Activated CD4-positive, CD25-positive, alpha-beta regulatory T cell treated with anti-CD3 and anti-CD28 coated beads, Interleukin-2, amount 50 U/mL, for 24 hours (primary cell): ENCODE measurements around the gene PPP1R9B.

Experiments
- ATAC-seq, 2 donors: fragments of 150-1000 bp; cut with Tn5 transposase; one replicate each; pipeline ENCODE4 v1.10.0; 2021; ENCODE audit warnings: mild to moderate bottlenecking in 1 of 2, moderate library complexity in 1 of 2

The PPP1R9B gene, protein sequence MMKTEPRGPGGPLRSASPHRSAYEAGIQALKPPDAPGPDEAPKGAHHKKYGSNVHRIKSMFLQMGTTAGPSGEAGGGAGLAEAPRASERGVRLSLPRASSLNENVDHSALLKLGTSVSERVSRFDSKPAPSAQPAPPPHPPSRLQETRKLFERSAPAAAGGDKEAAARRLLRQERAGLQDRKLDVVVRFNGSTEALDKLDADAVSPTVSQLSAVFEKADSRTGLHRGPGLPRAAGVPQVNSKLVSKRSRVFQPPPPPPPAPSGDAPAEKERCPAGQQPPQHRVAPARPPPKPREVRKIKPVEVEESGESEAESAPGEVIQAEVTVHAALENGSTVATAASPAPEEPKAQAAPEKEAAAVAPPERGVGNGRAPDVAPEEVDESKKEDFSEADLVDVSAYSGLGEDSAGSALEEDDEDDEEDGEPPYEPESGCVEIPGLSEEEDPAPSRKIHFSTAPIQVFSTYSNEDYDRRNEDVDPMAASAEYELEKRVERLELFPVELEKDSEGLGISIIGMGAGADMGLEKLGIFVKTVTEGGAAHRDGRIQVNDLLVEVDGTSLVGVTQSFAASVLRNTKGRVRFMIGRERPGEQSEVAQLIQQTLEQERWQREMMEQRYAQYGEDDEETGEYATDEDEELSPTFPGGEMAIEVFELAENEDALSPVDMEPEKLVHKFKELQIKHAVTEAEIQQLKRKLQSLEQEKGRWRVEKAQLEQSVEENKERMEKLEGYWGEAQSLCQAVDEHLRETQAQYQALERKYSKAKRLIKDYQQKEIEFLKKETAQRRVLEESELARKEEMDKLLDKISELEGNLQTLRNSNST

DNA sequence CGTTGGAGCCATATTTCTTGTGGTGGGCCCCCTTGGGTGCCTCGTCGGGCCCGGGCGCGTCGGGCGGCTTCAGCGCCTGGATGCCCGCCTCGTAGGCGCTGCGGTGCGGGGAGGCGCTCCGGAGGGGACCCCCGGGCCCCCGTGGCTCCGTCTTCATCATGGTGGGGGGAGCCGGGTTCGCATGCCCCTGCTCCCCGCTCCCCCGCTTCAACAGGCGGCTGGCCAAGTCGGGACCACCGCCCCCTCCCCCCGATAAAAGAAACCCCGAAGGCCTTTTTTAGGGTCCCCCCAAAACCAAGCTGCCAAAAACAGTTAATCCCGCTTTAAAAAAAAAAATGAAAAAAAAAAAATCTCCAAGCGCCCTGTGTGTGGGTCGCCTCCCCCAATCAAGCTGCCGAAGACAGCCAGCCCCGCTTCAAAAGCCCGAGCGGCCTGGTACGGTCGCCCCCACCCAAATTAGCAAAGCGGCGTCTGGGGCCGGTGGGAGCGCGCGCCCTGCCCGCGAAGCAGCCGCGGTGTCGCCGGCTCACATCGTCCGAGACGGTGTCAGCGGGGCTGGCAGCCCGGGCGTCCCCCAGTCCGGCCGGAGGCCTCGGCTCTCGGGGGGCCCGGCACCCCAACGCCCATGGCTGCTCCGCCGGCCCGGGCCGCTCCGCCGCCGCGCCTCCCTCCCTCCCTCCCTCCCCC is at the start of gene PPP1R9B:
Gene PPP1R9B (minus strand): TSS at position 324 of the 687 bp plus-strand sequence. CDS start 164 bp downstream, at position 160.
- ATAC-seq = peak; percentile 1 to 8

DNA sequence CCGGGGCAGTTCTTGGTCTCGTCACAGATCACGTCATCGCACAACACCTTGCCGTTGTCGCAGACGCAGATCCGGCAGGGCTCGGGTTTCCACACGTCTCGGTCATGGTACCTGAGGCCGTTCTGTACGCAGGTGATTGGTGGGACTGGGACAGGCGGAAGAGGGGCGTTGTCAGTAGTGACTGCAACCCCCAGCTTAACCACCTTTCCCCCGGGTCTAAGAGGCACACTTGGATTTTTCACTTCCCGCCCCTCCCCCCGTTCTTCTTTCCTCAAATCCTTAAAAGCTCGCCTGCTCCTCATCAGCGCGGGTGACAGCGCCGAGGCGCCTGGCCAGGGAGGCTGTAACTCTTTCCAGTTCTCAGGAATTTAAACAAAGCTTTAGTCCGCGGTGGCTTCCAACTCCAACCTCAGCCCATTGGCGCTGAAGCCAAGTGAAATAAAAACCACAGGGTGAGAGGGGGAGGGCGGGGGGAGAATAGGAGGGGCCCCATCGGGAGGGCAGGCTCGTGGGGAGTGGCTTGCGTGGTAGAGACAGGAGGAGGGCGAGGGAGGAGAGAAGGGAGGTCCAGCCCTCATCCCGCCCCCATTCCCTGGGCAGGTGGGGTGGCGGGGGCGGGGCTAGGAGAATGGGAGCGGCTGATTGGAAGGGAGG is 49.5 kb upstream of the PPP1R9B start:
- peak; percentile 65 to 67 for ATAC-seq

DNA sequence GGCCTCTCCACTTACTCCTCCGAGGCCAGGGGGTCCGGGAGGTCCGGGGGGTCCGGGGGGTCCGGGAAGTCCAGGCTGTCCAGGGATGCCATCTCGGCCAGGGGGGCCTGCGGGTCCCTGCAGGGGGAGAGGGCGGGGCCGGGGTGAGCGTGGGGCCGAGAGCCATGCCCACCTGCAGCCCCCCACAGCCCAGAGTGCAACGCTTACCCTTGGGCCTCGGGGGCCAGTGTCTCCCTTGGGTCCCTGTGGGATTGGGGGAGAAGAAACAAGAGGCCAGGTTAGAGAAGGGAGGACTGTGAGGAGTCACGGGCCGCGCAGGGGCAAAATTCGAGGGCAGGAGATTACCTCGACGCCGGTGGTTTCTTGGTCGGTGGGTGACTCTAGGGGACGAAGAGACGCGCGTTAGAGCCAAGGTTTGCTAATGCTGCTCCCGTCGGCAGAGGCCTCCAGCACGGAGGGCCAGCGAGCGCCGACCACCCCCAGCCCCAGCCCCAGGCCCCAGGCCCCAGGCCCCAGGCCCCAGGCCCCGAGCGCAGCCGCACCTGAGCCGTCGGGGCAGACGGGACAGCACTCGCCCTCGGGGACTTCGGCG is 48.8 kb upstream of the PPP1R9B start:
- no peak for ATAC-seq

DNA sequence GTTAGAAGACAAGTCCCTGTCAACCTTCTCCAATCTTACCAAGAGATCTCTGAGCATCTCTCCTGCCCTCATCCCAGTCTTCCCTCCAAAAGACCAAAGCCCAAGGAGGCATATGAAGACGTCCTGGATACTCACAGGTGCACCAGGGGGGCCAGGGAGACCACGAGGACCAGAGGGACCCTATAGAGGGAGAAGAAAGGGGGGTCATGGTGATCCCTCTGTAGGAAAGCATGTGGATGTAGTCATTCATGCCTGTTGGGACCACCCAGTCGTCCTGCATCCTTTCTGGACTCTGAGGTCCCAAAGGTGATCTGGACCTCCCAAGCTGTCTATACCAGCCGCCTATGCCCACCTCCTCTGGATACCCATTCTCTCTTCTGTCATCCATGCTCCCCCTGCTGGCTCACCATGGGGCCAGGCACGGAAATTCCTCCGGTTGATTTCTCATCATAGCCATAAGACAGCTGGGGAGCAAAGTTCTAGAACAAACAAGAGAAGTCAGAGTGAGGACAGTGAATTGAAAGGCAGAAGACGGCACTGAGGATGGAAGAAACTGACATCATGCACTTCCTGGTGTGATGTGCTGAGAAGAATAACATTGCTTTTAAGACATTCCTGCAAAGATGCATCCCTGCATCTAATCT is 47.7 kb upstream of the PPP1R9B start:
- ATAC-seq = no peak

DNA sequence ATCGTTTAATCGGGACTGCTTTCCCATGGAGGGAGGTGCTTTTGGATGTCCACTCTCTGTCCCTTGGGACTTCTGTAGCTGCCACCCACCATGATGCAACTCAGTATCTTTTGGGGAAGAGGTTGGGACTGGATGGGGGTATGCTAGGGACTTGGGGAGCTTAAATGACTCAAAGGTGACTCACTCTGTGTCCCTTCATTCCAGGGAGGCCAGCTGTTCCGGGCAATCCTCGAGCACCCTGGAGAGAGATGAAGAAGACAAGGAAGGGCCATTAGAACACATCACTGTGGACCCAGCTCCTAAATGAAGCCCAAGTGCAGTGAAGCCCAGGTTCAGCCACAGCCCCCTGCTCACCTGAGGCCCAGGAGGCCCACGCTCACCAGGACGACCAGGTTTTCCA is 46.3 kb upstream of the PPP1R9B start:
- no peak for ATAC-seq

DNA sequence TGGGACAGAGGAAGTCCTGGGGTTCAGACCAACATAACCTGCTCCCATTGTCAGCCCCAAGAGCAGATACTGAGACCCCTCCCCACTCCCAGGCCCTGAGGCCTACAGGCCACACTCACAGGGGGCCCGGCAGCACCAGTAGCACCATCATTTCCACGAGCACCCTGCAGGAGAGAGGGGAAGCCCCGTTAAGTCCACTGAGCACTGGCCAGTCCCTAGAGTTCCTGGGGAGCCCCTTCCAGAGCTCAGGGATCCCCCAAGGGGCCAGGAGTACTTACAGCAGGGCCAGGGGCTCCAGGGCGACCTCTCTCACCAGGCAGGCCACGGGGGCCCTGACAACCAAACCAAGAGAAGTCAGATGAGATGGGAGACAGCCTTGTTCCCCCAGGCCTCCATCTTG is 45.6 kb upstream of the PPP1R9B start:
- no peak for ATAC-seq

DNA sequence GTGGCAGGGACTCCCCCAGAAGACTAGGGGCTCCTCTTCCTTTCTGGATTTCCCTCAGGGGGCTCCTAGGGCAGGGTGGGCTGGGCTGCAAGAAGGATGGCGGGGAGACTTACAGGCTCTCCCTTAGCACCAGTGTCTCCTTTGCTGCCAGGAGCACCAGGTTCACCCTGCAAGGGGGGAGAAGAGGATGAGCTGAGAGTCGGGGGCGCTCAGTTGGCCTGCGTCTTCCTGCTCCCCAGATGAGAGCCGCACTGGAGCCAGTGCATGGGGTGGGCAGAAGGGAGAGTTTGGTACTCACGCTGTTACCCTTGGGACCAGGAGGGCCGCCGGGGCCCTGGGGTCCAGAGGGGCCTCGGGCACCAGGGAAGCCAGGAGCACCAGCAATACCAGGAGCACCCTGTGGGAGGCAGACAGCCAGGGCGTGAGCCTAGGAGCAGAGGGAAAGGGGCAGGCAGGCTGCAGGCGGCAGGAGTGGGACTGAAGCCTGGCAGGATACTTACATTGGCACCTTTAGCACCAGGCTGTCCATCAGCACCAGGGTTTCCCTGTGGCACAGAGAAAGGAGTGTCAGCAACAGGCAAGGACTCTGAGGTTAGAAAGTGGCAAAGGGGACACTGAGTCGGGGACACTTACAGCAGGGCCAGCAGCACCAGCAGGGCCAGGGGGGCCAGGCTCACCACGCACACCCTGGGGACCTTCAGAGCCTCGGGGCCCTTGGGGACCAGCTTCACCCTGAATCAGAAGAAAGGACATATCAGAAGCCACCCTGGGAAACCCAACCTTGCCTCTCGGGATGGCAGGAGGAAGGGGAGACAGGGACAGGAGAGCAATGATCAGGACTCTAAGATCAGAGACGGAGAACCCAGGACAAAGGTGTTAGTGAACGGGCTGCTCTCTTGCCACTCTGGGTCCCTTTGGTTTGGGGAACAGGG is 44.7 kb upstream of the PPP1R9B start:
- no peak for ATAC-seq

DNA sequence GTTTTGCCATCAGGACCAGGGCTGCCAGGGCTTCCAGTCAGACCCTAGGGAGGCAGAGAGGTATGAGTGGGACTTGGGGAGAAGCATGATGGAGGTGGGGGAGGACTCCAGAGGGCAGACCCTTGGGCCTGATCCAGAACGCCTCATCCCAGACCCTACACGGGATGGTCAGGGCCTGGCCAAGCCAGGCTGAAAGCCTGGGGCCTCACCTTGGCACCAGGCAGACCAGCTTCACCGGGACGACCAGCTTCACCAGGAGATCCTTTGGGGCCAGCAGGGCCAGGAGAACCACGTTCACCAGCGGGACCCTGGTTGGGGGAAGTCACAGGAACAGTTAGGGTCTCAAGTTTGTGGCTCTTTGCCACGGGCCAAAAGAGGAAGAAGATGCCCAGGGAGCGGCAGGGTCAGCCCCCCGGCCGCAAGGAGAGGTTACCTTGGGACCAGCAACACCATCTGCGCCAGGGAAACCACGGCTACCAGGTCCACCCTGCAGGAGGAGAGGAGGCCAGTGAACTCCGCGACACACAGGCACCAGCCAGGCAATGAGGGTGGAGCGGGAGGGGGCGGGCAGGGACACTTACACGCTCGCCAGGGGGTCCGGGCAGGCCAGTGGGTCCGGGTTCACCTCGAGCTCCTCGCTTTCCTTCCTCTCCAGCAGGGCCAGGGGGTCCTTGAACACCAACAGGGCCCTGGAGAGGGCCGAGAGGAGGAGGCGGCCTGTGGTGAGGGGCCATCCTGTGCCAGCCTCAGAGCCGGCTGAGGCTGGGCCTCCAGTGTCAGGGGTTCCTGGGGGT is 43.9 kb upstream of the PPP1R9B start:
- ATAC-seq = no peak

DNA sequence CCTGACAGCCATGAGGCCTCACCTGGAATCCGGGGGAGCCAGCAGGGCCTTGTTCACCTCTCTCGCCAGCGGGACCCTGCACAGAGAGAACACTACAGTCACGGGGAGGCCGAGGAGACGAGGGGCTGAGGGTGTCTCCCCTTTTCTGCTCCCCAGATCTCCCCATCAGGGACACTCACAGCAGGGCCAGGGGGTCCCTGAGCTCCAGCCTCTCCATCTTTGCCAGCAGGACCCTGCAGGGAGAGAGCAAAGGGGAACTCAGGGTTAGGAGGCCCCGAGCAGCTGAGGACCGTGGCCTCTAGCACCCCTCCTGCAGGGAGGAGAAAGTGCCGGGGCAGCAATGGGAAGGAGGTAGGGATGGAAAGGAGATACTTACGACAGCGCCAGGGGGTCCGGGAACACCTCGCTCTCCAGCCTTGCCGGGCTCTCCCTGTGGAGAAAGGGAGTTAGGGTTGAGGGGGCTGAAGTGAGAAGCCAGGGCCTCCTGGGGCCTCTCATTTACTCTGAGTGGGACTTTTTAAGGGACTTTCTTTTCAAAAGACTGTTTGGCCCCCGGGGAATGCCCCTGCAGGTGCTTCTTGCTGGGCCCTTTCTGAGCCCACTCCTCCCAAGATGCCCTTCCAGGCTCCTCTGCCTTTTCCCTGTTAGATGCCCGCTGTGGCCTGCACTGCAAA is 42.3 kb upstream of the PPP1R9B start:
- peak in 1 of 2 donors; percentile 22 for ATAC-seq

DNA sequence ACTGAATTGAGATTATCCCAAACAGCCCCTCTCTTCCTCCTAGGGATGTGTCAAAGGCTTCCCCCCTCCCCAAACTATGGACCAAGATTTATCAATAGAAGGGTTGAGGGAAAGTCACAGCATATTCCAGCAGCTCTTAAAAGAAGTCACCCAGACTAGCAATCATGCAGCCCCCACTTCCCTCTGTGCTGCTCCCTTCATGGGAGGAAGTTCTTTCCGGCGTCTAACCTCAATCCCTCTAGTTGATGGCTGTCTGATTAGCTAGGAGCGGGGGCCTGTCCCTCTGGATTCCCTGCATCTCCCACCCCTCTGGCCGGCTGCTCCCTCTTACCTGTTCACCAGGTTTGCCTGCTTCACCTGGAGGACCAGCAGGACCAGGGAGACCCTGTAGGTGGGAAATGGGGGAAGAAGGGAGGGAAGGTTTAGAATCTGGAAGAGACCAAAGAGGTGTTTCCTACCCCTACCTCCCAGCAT is 41.7 kb upstream of the PPP1R9B start:
- ATAC-seq = no peak

DNA sequence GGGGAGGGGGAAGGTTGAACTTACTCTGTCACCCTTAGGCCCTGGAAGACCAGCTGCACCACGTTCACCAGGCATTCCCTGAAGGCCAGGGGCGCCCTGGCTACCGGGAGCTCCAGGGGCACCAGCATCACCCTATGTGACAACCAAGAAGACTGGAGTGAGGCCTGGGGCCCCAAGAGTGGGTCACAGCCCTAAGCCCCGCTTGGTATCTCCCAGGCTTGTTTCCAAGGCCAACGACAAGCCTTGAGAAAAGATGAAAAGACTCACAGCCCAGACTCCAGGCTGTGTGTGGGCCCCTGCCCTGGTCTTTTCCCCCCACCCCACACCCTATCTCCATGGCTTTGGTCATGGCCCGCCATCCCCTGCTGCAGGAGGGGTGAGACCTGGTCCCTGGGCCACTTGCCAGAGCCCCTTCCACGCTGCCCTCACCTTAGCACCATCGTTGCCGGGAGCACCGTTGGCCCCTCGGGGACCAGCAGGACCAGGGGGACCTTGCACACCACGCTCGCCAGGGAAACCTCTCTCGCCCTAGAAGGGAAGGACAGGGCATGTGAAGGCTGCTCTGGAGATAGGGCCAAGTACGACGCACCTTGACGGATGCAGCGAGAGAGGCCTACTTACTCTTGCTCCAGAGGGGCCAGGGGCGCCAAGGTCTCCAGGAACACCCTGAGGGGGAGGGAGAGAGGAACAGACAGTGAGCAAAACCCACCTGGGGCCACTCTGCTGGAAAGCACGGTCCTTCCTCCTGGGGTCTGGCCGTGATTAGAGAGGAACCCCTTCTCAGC is 41.1 kb upstream of the PPP1R9B start:
- no peak for ATAC-seq

DNA sequence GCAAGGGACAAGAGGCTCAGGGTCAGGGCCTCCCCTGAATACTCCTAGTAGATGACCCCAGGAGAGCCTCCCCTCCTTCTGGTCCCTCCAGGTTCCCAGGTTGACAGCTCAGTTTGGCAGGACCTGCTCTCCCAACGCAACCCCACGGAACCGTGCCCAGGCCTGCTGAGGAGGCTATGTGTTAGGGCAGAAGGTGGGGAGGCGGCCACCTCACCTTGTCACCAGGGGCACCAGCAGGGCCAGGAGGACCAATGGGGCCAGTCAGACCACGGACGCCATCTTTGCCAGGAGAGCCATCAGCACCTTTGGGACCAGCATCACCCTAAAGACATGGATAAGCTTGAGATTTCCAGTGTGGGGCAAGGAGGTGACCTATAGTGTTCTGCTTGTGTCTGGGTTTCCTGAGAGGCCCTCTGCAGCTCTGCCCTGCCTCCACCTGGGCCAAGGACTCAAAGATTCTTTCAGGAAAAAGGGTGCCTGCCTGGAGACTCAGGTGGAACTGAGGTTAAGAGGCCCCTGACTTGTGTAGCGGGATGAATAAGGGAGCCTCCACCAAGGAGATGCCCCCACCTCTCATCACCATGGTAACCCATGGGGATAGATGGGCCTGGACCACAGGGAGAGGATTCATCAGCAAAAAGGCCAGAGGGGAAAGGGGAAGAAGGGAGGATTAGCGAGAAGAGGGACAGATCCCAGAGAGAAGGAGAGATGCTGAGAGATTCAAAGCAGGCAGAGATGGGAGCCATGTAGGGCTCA is 40.3 kb upstream of the PPP1R9B start:
- no peak for ATAC-seq

DNA sequence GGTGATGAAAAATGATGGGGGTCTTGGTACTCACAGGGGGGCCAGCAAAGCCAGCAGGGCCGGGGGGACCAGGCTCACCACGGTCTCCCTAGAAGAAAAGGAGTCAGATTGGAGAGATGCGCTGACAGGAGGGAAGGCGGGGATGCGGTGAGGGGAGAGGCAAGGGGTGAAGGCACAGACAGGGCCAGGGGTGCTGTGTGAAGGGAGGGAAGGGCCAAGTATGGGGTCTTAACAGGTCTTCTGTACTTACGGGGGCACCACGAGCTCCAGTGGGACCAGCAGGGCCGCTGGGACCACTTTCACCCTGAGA is 39.8 kb upstream of the PPP1R9B start:
- no peak for ATAC-seq

DNA sequence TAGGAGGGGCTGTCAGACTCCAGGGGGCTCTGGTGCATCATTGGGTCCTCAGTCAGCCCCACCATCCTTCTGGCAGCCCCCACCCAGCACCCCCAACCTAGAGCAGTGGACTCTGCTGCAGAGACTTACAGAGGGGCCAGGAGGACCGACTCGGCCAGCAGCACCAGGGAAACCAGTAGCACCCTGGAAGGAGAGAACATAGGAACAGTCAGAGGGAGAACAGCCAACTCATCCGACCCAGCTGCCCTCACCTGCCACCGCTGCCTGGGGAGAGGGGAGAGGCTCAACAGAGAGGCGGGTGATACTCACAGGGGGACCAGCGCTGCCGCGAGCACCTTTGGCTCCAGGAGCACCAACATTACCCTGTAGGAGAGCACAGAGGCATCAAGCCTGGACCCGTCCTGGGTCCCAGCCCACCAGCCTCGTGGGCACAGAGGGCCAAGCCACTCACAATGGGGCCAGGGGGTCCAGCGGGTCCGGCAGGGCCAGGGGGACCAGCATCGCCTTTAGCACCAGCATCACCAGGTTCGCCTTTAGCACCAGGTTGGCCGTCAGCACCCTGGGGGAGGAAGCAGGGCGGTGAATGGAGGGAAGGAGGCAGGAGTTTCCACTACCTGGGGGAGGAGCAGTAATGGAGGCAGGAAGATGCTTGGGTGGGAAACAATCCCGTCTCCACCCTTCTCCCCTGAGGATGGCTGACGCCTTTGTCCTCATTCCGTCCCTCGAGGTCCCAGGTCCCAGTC is 39.2 kb upstream of the PPP1R9B start:
- no peak for ATAC-seq

DNA sequence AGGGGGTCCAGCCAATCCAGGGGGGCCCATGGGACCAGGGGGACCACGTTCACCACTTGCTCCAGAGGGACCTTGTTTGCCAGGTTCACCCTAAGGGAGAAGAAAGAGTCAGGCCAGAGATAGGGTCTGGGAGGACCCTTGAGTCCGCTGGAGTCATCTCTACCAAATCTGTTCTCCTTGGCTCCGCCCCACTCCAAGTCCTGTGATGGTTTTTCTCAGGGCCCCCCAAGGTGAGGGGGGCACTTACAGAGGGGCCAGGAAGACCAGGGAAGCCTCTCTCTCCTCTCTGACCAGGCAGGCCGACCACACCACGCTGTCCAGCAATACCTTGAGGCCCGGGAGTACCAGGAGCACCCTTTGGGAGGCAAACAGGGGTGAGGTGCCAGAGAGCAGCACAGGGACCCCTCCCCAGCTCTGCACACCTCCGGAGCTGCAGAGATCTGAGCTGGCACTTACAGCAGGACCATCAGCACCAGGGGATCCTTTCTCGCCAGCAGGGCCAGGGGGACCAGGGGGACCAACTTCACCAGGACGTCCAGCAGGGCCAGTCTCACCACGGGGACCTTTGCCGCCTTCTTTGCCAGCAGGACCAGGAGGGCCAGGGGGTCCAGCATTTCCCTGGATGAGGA is 38.6 kb upstream of the PPP1R9B start:
- no peak for ATAC-seq

DNA sequence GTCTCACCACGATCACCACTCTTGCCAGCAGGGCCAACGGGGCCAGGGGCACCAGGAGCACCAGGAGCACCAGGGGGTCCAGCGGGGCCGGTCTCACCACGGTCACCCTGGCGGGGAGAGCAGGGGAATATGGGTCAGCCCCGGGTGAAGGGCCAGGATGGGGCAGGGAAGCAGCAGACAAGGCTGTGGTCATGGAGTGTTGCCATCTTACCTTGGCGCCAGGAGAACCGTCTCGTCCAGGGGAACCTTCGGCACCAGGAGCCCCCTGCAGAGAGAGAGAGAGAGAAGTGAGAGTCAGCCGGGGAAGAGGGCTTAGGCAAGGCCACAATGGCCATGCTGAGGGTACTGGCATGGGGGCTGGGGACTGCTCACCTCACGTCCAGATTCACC is 38.0 kb upstream of the PPP1R9B start:
- ATAC-seq = no peak
